Astrocyte of the spinal cord (primary cell): ENCODE results near the gene OR52A5.

Experiments
- DNase-seq: peaks from one replicate; pipeline ENCODE4 v3.0.0; 2011; ENCODE audit warnings: low read depth, low spot score
- H3K4me3 ChIP-seq: 2 replicates; pipeline ENCODE4 v1.5.1; 2011; ENCODE audit warnings: low read depth, mild to moderate bottlenecking, low read length, moderate library complexity
- CTCF ChIP-seq: IDR thresholded peaks from 2 replicates; pipeline ENCODE4 v1.5.1; 2012; ENCODE audit warnings: low read depth, mild to moderate bottlenecking, low read length, inconsistent platforms
- in situ Hi-C: cut with HindIII; loops from 2 replicates; pipeline ENCODE4 v1.10.0; 2017; ENCODE audit warnings: low sequenced_read_pairs

The OR52A5 gene

DNA sequence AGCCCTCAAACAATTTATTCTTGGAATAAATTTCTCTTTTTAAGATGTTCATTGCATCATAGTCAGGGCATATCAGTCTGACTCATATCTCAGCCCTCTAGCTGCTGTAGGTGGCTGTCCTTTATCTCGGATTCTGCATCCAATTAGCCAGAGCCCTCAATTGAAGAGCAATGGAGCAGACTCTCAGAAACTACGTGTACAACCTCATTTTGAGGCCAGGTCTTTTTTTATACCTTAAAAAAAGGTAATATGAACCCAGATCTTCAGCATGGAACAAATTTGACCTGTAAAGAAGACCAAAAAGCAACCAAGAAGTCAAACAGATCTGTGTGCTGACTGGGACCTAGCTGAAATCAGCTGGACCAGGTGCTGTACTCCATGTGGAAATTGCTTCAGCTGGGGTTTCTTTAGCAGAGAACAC lies 8.7 kb downstream of the OR52A5 start:
- no peak for DNase-seq
- no peak for TF ChIP-seq CTCF

GRCh38 chr11:5124891-5125620 lies 13.1 kb downstream of the OR52A5 start:
- in situ Hi-C loops: no loop called here
- DNase-seq: no peak
- TF ChIP-seq CTCF: no peak
- no peak overlapping the region for H3K4me3 ChIP-seq

More for the DNA sequence above, 8.7 kb downstream of the OR52A5 start:
- in situ Hi-C loops: no loop called here
- no peak overlapping the region for H3K4me3 ChIP-seq

- in situ Hi-C loops: no loop called here
- peak; percentile 88 for TF ChIP-seq CTCF
- DNase-seq: peak; percentile 76
- no peak overlapping the region for H3K4me3 ChIP-seq
Observed at GRCh38 chr11:5123802-5124521, 14.2 kb downstream of the OR52A5 start.

GRCh38 chr11:5118893-5119292 lies 19.3 kb downstream of the OR52A5 start:
- in situ Hi-C loops: no loop called here
- DNase-seq: no peak
- no peak for TF ChIP-seq CTCF
- H3K4me3 ChIP-seq: no peak overlapping the region

DNA sequence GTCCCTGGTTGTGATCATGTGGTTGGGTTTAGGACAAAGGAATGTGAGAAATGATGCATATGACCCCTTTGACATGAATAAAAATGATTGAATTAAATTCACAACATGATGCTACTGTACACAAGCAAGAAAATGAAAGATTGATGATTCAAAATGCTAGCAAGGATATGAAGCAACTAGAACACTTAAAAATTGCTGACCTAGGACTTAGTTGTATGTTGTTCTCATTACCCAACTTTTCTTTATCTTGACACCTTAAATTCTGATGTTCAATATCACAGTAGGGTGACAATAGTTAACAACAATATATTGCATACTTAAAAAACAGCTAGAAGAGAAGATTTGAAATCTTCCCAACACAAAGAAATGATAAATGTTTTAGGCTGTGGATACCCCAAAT lies 20.6 kb downstream of the OR52A5 start:
- no peak overlapping the region for H3K4me3 ChIP-seq
- DNase-seq: no peak
- no peak for TF ChIP-seq CTCF
- in situ Hi-C loops: no loop called here

GRCh38 chr11:5115339-5115738 lies 22.8 kb downstream of the OR52A5 start:
- TF ChIP-seq CTCF: no peak

More at GRCh38 chr11:5115339-5115738, 22.8 kb downstream of the OR52A5 start:
- in situ Hi-C loops: no loop called here
- DNase-seq: no peak
- no peak overlapping the region for H3K4me3 ChIP-seq
